Measurements from ENCODE around the gene CHGA. TPM values are rescaled to one million over a fixed set of nuclear protein-coding genes. Genes with fewer than 3 reads are reported as not detected.

CHGA gene
- total RNA-seq, 1 donor from 2014 or later, result 5.4 TPM

GRCh38 chr14:92954933-92955332 is 32.0 kb downstream of the CHGA start:
- Histone ChIP-seq H3K27ac (no peak overlapping the region), H3K4me1 (peaks cover 5% of the 10 kb centered on the region), H3K36me3 (peaks cover 0 to 32% of the 10 kb centered on the region in 2 donors), H3K4me3 (no peak overlapping the region), H3K27me3 (no peaks in the 10 kb centered on the region), H3K9me3 (no peaks in the 10 kb centered on the region)
- TF ChIP-seq CTCF (IDR thresholded peaks at IDR 0.05), result no peak
- TF ChIP-seq POLR2A (IDR thresholded peaks at IDR 0.05), result no peak
- no peak for TF ChIP-seq POLR2AphosphoS5 (IDR thresholded peaks at IDR 0.05; ENCODE audit: insufficient read depth in 1 of 2, low read depth in 1 of 2)
- intact Hi-C loops (cut with DNase I), result loop anchor here (5.0 kb wide), 1 partner anchor 182 kb away; no protein-coding TSS in a partner anchor
- DNase-seq (ENCODE audit: extremely low spot score in 2 of 2), result no peak

- no peak for TF ChIP-seq POLR2A (IDR thresholded peaks at IDR 0.05)
- no peak for TF ChIP-seq CTCF (IDR thresholded peaks at IDR 0.05)
- TF ChIP-seq POLR2AphosphoS5 (IDR thresholded peaks at IDR 0.05; ENCODE audit: insufficient read depth in 1 of 2, low read depth in 1 of 2), result no peak
- Histone ChIP-seq H3K27me3 (no peaks in the 10 kb centered on the region), H3K4me3 (no peak overlapping the region), H3K9me3 (no peaks in the 10 kb centered on the region), H3K36me3 (peaks cover 0 to 28% of the 10 kb centered on the region in 2 donors), H3K4me1 (peaks cover 5% of the 10 kb centered on the region), H3K27ac (no peak overlapping the region)
- intact Hi-C loops (cut with DNase I), result no loop called here
- DNase-seq (ENCODE audit: extremely low spot score in 2 of 2), result no peak
Measured at GRCh38 chr14:92955381-92955780, 32.4 kb downstream of the CHGA start.

DNA sequence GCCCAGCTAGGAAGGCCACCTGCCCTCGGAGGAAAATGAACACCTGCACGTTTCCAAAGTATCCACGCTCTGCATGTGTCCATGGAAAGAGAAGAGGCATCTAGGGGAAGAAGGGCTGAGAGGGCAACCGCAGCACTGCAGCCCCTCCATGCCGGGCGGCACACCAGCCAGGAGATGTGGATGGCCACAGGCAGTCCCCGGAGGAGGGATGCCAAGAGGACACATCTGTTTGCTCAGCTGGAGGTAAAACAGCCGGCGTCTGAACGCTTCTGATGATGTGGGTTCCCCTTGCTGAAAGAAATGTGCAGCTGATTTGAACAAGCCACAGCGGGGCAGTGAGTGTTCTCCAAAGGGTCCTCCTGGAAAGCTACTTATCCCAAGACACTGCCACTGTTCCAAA is 34.0 kb downstream of the CHGA start:
- Histone ChIP-seq H3K9me3 (no peaks in the 10 kb centered on the region), H3K4me3 (no peak overlapping the region), H3K36me3 (peaks cover 0 to 30% of the 10 kb centered on the region in 2 donors), H3K4me1 (peaks cover 8% of the 10 kb centered on the region), H3K27ac (no peak overlapping the region), H3K27me3 (no peaks in the 10 kb centered on the region)
- TF ChIP-seq POLR2A (IDR thresholded peaks at IDR 0.05) (no peak), POLR2AphosphoS5 (IDR thresholded peaks at IDR 0.05; ENCODE audit: insufficient read depth in 1 of 2, low read depth in 1 of 2) (no peak), CTCF (IDR thresholded peaks at IDR 0.05) (no peak)
- intact Hi-C loops (cut with DNase I), result no loop called here
- no peak for DNase-seq (ENCODE audit: extremely low spot score in 2 of 2)

DNA sequence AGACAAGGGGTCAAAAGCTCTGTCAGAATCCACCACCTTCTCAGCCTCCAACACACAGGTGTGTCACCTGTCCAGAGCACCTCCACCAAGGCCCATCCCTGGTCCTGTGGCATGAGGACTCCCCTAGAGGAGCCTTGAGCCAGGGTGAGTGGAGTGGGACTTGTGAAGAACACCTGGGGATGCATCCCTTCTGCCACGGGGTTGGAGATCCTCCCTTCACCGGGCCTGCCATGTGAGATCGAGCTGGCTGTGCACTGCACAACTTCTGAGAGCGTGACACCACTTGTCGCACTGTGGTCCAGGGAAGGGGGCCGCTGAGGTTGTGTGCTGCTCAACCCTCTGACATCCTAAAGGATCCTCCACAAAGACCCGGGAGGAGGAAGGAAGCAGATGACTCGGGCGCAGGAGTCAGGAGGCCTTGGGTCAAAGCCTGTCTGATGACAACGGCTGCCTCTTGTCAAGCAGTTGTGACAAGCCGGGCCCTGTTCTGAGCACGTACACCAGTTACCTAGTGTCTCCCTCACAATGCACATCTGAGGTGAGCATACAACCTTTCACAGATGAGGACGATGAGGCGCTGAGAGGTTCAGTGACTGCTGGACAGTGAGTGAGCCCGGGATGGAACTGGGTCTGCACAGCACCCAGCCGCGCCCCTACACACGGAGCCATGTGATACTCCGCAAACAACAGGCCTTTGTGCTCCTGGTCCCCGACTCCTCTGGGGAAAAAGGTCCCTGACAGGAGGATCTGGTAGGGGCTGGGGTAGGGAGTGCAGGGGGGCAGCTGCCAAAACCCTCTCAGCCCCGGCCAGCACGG is 35.6 kb downstream of the CHGA start:
- intact Hi-C loops (cut with DNase I), result no loop called here
- Histone ChIP-seq H3K27me3 (no peaks in the 10 kb centered on the region), H3K9me3 (no peaks in the 10 kb centered on the region), H3K4me1 (peaks cover 14% of the 10 kb centered on the region), H3K36me3 (peaks cover 0 to 32% of the 10 kb centered on the region in 2 donors), H3K27ac (no peak overlapping the region), H3K4me3 (no peak overlapping the region)
- DNase-seq (ENCODE audit: extremely low spot score in 2 of 2), result no peak
- TF ChIP-seq CTCF (IDR thresholded peaks at IDR 0.05), result no peak
- TF ChIP-seq POLR2A (IDR thresholded peaks at IDR 0.05), result no peak
- TF ChIP-seq POLR2AphosphoS5 (IDR thresholded peaks at IDR 0.05; ENCODE audit: insufficient read depth in 1 of 2, low read depth in 1 of 2), result no peak

- H3K27me3 ChIP-seq, result no peaks in the 10 kb centered on the region
- H3K9me3 ChIP-seq, result no peaks in the 10 kb centered on the region
- no peak overlapping the region for H3K4me3 ChIP-seq
- DNase-seq (ENCODE audit: extremely low spot score in 2 of 2), result no peak
- intact Hi-C loops (cut with DNase I), result no loop called here
- H3K27ac ChIP-seq, result no peak overlapping the region
- H3K4me1 ChIP-seq, result peaks cover 20% of the 10 kb centered on the region
- peaks cover 0 to 32% of the 10 kb centered on the region in 2 donors for H3K36me3 ChIP-seq
- no peak for TF ChIP-seq POLR2AphosphoS5 (IDR thresholded peaks at IDR 0.05; ENCODE audit: insufficient read depth in 1 of 2, low read depth in 1 of 2)
- no peak for TF ChIP-seq CTCF (IDR thresholded peaks at IDR 0.05)
- no peak for TF ChIP-seq POLR2A (IDR thresholded peaks at IDR 0.05)
Measured at GRCh38 chr14:92959189-92959531, 36.2 kb downstream of the CHGA start.
